Measurements from ENCODE around the gene KSR2.

DNA sequence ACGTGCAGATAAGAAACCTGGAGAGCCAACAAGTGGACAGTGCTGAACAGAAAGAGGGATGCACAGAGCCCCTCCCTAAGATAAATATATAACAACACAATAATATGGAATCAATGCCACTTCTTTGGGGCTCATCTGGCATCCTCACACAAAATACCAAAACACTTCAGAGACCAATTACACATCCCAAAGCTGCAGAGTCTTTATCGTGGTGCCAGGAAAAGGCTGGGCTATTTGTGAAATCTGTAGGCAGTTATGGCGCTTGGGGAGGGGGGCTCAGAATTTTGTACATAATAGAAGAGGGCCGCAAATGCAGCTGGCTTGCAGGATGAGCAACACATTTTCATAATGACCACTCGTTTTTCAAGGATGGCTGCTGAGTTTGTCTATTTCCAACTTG is 446.9 kb downstream of the KSR2 start:
- TF ChIP-seq, protein P1, sequence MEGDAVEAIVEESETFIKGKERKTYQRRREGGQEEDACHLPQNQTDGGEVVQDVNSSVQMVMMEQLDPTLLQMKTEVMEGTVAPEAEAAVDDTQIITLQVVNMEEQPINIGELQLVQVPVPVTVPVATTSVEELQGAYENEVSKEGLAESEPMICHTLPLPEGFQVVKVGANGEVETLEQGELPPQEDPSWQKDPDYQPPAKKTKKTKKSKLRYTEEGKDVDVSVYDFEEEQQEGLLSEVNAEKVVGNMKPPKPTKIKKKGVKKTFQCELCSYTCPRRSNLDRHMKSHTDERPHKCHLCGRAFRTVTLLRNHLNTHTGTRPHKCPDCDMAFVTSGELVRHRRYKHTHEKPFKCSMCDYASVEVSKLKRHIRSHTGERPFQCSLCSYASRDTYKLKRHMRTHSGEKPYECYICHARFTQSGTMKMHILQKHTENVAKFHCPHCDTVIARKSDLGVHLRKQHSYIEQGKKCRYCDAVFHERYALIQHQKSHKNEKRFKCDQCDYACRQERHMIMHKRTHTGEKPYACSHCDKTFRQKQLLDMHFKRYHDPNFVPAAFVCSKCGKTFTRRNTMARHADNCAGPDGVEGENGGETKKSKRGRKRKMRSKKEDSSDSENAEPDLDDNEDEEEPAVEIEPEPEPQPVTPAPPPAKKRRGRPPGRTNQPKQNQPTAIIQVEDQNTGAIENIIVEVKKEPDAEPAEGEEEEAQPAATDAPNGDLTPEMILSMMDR (IDR thresholded peaks at IDR 0.05; ENCODE audit: low read length): no peak
- no peak for TF ChIP-seq EZH2 (IDR thresholded peaks at IDR 0.05; ENCODE audit: borderline replicate concordance, low read length)
